Breast epithelium (tissue), 4 donors: ENCODE data around the gene MAPRE3. TPM values are rescaled to one million over a fixed set of nuclear protein-coding genes. Genes with fewer than 3 reads are reported as not detected.

ENCODE experiments used
- DNase-seq, 2 donors: peaks; one replicate each; pipeline ENCODE4 v3.0.0-alpha.2; 2019; ENCODE audit warnings: low spot score in 2 of 2
- H3K27ac ChIP-seq, 2 donors: fragments of 200-600 bp; sonication (generic) in 1 of 2; one replicate each; pipeline ENCODE4 v1.5.1; 2016 to 2019; ENCODE audit warnings: mild to moderate bottlenecking in 1 of 2
- H3K27me3 ChIP-seq, 2 donors: fragments of 200-600 bp; sonication (generic) in 1 of 2; one replicate each; pipeline versions ENCODE4 v1.5.1 to v1.6.0; 2017 to 2019; ENCODE audit warnings: control low read depth in 1 of 2, mild to moderate bottlenecking in 1 of 2
- H3K36me3 ChIP-seq: fragments of 200-600 bp; one replicate; pipeline ENCODE4 v1.5.1; 2019
- H3K4me1 ChIP-seq, 2 donors: fragments of 200-600 bp; sonication (generic); one replicate each; pipeline ENCODE4 v1.5.1; 2016 to 2019; ENCODE audit warnings: control low read depth in 1 of 2
- H3K4me3 ChIP-seq, 3 donors: fragments of 200-600 bp; sonication (generic); 1 replicate in 2 of 3; 2 replicates in 1 of 3; pipeline ENCODE4 v1.5.1; 2016 to 2019; ENCODE audit warnings: mild to moderate bottlenecking in 3 of 3, moderate library complexity in 2 of 3
- H3K9me3 ChIP-seq, 2 donors: fragments of 200-600 bp; sonication (generic) in 1 of 2; one replicate each; pipeline ENCODE4 v1.5.1; 2016 to 2019; ENCODE audit warnings: control low read depth in 1 of 2
- CTCF ChIP-seq, 3 donors: fragments of 450-650 bp; IDR thresholded peaks; one replicate each; pipeline ENCODE4 v1.5.1; 2016 to 2017; ENCODE audit warnings: antibody characterized with exemption in 3 of 3, mild to moderate bottlenecking in 3 of 3, moderate library complexity in 3 of 3
- POLR2A ChIP-seq: fragments of 450-650 bp; IDR thresholded peaks from one replicate; pipeline ENCODE4 v1.6.1; 2016; ENCODE audit warnings: antibody characterized with exemption, mild to moderate bottlenecking, moderate library complexity
- POLR2AphosphoS5 ChIP-seq, 3 donors: sonication (generic); formaldehyde crosslinking; IDR thresholded peaks; one replicate each; pipeline ENCODE4 v1.6.1; 2017; ENCODE audit warnings: antibody characterized with exemption in 3 of 3
- intact Hi-C: fragments of 100-400 bp; cut with DNase I; formaldehyde crosslinking; loops from one replicate; pipeline ENCODE4 v1.15.1; 2023; ENCODE audit warnings: low total_unique reads
- total RNA-seq, 3 donors: library from RNA; depleted of rRNA; stranded (reverse); fragments of >200 nt; gene quantifications; one replicate each; pipeline ENCODE4 v1.1.0, GENCODE V29; 2016

The MAPRE3 gene
- total RNA-seq, 3 donors from 2014 or later: 10.6 to 21.3 (median 19.9) TPM

DNA sequence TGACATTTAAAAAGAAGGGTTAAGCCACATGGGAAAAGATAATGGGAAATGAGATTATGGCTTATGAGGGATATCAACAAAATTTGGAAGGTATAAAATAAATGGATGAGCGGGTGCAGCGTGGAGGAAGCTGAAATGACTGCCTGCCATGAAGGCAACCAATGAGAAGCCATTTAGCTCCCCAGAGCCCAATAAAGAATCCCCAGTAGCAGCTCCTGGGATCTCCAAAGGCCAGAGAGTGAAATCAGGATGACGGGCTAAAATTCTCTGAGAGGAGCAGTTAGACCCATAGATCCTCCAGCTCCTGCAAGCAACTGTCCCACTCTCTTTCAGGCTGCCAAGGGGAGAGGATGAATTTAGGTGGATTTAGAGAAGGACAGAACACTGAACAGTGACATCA is 12.9 kb upstream of the MAPRE3 start:
- no peak for DNase-seq
- peaks cover 0 to 36% of the 10 kb centered on the region in 2 donors for H3K27me3 ChIP-seq
- TF ChIP-seq POLR2A (no peak), CTCF (IDR thresholded peaks at IDR 0.05) (no peak), POLR2AphosphoS5 (IDR thresholded peaks at IDR 0.05) (no peak)
- H3K27ac ChIP-seq: no peak overlapping the region
- no peaks in the 10 kb centered on the region for H3K9me3 ChIP-seq
- H3K4me1 ChIP-seq: no peaks in the 10 kb centered on the region
- intact Hi-C loops: no loop called here
- H3K36me3 ChIP-seq: no peaks in the 10 kb centered on the region
- H3K4me3 ChIP-seq: no peak overlapping the region

- Histone ChIP-seq H3K4me1 (no peaks in the 10 kb centered on the region), H3K36me3 (no peaks in the 10 kb centered on the region), H3K27ac (no peak overlapping the region), H3K4me3 (no peak overlapping the region), H3K9me3 (no peaks in the 10 kb centered on the region), H3K27me3 (peaks cover 0 to 26% of the 10 kb centered on the region in 2 donors)
- TF ChIP-seq POLR2A (no peak), CTCF (IDR thresholded peaks at IDR 0.05) (no peak), POLR2AphosphoS5 (IDR thresholded peaks at IDR 0.05) (no peak)
- intact Hi-C loops: no loop called here
- DNase-seq: no peak
Measured at GRCh38 chr2:26959331-26959730, 11.1 kb upstream of the MAPRE3 start.

DNA sequence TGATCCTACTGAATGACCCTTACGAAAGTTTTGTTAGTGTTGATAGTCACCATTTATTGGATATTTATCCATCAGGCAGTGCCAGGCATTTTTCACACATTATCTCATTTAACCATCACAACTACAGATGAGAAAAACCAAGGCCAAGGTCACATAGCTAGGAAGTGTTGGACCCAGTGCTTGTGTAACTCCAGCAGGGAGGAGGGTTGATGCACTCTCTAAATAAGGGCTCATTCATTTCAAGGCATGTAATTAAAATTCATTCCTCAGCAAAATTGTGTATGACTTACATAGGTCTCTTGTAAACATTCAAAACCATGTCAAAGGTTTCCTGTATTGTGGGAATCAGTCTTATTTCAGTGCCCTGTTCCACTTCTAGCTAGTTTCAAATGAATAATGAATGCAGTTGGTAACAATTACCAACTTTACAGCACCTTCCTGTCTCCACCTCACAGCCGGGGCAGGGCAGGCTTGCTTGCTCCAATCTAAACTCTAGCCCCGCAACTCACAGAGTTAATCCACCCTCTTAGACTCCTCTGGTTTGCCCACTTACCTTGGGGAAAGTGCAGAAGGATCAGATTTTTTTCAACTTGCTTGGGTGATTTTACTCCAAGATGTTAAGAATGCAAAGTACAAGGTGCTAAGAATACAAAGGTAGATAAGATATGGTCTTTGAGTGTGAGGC is 5.8 kb upstream of the MAPRE3 start:
- no peak for DNase-seq
- Histone ChIP-seq H3K4me1 (no peaks in the 10 kb centered on the region), H3K27me3 (peaks cover 0 to 9% of the 10 kb centered on the region in 2 donors), H3K9me3 (no peaks in the 10 kb centered on the region), H3K27ac (no peak overlapping the region), H3K4me3 (no peak overlapping the region), H3K36me3 (no peaks in the 10 kb centered on the region)
- no peak for TF ChIP-seq CTCF (IDR thresholded peaks at IDR 0.05)
- TF ChIP-seq POLR2AphosphoS5 (IDR thresholded peaks at IDR 0.05): no peak
- TF ChIP-seq POLR2A: no peak
- intact Hi-C loops: loop anchor here (10.0 kb wide), 1 partner anchor 50 kb away; no protein-coding TSS in a partner anchor

DNA sequence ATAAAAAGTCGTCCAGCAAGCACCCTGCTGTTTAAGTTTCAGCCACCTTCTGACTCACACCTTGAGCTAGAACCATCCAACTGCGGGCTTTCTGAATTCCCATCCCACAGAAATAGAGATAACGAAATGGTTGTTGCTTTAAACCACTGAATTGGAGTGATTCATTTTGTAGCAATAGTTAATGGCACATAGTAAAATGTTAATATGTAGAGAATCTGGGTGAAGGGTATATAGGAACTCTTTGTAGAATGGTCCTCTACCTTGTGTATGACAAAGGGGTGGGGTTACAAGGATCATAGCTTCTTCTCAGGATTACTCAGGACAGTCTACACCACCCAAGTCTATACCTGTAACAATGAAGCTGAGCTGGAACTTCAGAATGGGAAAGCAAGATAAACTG is 2.4 kb upstream of the MAPRE3 start:
- Histone ChIP-seq H3K4me1 (peaks cover 0 to 4% of the 10 kb centered on the region in 2 donors), H3K4me3 (no peak overlapping the region), H3K27ac (no peak overlapping the region), H3K9me3 (no peaks in the 10 kb centered on the region), H3K27me3 (no peaks in the 10 kb centered on the region), H3K36me3 (no peaks in the 10 kb centered on the region)
- no peak for DNase-seq
- TF ChIP-seq POLR2A: no peak
- TF ChIP-seq CTCF (IDR thresholded peaks at IDR 0.05): no peak
- TF ChIP-seq POLR2AphosphoS5 (IDR thresholded peaks at IDR 0.05): no peak
- intact Hi-C loops: loop anchor here (10.0 kb wide), 1 partner anchor 47 kb away; no protein-coding TSS in a partner anchor

DNA sequence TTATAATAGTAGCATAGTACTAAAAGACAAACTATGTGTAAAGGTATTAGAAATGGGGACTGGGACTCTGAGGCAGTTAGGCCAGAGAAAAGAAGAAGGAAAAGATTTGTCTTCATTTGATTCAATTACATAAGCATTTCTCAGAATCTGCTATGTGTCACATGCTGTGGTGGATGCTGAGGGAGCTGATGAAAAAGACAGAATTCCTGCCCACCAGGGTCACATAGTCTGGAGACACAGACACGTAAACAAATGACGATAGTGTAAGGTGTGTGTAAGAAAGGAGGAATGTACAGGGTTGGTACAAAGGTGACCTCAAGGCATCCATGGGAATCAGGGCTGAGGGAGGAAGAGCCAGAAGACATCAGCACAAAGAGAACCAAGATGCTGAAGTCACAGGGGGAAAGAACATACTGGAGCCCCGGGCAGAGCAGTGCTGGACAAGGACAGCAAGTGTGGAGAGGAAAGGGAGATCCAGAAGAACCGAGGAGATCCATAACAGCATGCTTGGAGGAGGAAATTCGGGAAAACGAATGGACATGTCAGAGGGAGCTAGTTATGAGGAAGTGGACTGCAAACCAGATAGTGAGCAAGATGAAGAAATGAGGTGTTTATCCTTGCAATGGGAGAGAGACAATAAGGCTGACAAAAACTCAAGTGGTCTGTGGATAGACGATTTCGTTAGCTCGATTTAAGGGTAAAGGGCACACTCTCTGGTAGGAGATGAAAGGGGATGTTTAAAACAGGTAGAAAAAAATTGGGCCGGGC is 1.2 kb upstream of the MAPRE3 start:
- Histone ChIP-seq H3K36me3 (no peaks in the 10 kb centered on the region), H3K27ac (no peak overlapping the region), H3K27me3 (no peaks in the 10 kb centered on the region), H3K4me1 (peaks cover 0 to 4% of the 10 kb centered on the region in 2 donors), H3K4me3 (no peak overlapping the region), H3K9me3 (no peaks in the 10 kb centered on the region)
- intact Hi-C loops: loop anchor here (10.0 kb wide), 1 partner anchor 46 kb away; no protein-coding TSS in a partner anchor
- TF ChIP-seq CTCF (IDR thresholded peaks at IDR 0.05) (no peak), POLR2A (no peak), POLR2AphosphoS5 (IDR thresholded peaks at IDR 0.05) (no peak)
- no peak for DNase-seq
